ENCODE measurements around the gene ADAMTS17. TPM values are rescaled to one million over a fixed set of nuclear protein-coding genes. Genes with fewer than 3 reads are reported as not detected.

The ADAMTS17 gene
- total RNA-seq, 1 donor from 2014 or later = 0.83 TPM

DNA sequence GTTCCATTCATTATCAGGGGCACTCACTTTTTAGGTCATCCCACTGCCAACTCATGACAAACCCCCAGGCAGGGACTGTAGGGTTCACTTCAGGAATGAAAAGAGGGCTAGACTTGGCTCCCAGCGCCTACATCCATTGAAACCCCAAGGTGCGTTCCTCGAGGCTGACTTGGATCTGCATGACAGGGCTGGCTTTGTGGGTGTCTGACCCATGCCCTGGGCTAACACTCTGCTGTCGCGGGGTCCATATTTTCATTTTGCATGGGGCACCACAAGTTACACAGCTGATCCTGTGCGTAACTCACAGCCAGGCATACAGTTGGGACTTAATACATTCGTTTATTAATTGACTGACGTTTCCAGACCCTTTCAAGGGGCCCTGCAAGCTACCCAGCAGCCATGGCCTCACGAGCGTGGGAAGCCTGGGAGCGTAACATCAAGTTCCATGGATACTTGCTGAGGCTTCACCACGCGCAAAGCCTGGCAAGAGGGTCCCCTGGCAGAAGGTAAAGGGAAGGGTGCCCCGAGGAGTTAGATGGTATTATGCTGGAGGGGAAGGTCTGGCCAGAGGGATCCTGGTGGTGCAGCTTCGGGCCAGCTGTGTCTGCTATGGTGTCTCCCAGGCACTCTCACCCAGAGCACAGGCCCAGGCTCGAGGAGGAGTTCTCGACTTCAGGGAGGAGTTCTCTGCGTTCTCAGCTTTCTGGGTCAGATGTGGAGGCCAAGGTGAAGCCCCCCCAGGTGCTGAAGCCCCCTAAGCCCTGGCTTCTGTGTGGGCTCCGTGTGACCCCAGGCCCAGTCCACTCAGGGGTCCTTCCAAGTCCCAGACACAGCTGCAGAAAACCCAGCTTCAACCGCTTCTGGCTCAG is 85.4 kb downstream of the ADAMTS17 start:
- Mint-ChIP-seq H3K4me3 (no peak overlapping the region), H3K27ac (no peak overlapping the region), H3K4me1 (ENCODE audit: low read depth) (no peaks in the 10 kb centered on the region), H3K27me3 (ENCODE audit: insufficient read depth) (no peaks in the 10 kb centered on the region), H3K36me3 (ENCODE audit: low read depth) (peaks cover 1% of the 10 kb centered on the region), H3K9me3 (peaks cover 9% of the 10 kb centered on the region)
- no peak for DNase-seq (ENCODE audit: low spot score)
- intact Hi-C loops (cut with micrococcal nuclease) = no loop called here

DNA sequence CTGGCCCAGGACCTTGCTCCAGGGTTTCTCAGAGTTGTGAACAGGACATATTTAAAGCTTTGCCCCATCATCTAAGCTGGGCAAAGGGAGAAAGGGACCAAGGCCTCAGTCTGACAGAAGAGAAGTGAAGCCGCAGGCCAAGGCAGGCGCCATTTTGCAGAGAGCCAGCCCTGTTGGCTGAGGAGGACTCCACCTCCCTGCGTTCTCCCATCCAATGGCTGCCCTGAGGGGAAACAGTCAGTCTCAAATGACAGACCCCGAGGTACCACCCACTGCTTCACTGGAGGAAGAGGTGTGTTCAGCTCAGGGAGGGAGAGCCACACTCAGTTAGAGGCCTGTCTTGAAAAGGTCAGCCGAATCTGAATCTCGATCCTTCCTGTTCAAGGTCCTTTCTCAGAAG is 86.1 kb downstream of the ADAMTS17 start:
- H3K27ac Mint-ChIP-seq = no peak overlapping the region
- no peaks in the 10 kb centered on the region for H3K27me3 Mint-ChIP-seq (ENCODE audit: insufficient read depth)
- DNase-seq (ENCODE audit: low spot score) = no peak
- no peak overlapping the region for H3K4me3 Mint-ChIP-seq
- peaks cover 9% of the 10 kb centered on the region for H3K9me3 Mint-ChIP-seq
- H3K4me1 Mint-ChIP-seq (ENCODE audit: low read depth) = no peaks in the 10 kb centered on the region
- intact Hi-C loops (cut with micrococcal nuclease) = no loop called here
- peaks cover 1% of the 10 kb centered on the region for H3K36me3 Mint-ChIP-seq (ENCODE audit: low read depth)

DNA sequence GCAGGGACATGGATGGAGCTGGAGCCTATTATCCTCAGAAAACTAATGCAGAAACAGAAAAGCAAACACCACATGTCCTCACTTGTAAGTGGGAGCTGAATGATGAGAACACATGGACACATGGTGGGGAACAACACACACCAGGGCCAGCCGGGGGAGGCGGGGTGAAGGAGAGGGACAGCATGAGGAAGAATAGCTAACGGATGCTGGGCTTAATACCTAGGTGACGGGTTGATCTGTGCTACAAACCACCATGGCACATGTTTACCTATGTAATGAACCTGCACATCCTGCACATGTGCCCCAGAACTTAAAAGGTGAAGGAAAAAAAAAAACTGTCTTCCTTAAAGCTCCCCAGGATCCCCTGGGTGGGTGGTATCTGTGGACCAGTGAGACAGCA is 87.1 kb downstream of the ADAMTS17 start:
- peaks cover 1% of the 10 kb centered on the region for H3K36me3 Mint-ChIP-seq (ENCODE audit: low read depth)
- intact Hi-C loops (cut with micrococcal nuclease) = no loop called here
- H3K4me3 Mint-ChIP-seq = no peak overlapping the region
- no peaks in the 10 kb centered on the region for H3K4me1 Mint-ChIP-seq (ENCODE audit: low read depth)
- no peaks in the 10 kb centered on the region for H3K27me3 Mint-ChIP-seq (ENCODE audit: insufficient read depth)
- DNase-seq (ENCODE audit: low spot score) = no peak
- peaks cover 9% of the 10 kb centered on the region for H3K9me3 Mint-ChIP-seq
- no peak overlapping the region for H3K27ac Mint-ChIP-seq

DNA sequence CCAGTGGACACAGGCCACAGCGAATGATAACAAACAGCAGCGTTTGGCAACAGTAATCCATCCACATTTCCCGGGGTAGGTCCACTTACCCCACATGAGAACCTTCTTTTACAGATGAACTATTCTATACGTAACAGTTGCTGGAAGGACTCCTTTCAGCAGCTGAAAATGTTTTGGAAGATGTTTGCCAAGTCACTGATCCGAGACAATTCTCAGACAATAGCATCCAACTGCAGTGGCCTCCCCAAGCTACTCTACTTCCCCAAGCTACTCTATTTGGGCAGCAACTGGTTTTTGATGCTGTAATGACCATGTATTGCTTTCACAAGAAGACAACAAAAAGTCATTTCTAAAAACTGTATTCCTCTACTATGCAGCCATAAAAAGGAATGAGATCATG is 87.5 kb downstream of the ADAMTS17 start:
- Mint-ChIP-seq H3K4me1 (ENCODE audit: low read depth) (no peaks in the 10 kb centered on the region), H3K36me3 (ENCODE audit: low read depth) (peaks cover 1% of the 10 kb centered on the region), H3K27ac (no peak overlapping the region), H3K4me3 (no peak overlapping the region), H3K9me3 (peaks cover 9% of the 10 kb centered on the region), H3K27me3 (ENCODE audit: insufficient read depth) (no peaks in the 10 kb centered on the region)
- intact Hi-C loops (cut with micrococcal nuclease) = no loop called here
- DNase-seq (ENCODE audit: low spot score) = no peak

DNA sequence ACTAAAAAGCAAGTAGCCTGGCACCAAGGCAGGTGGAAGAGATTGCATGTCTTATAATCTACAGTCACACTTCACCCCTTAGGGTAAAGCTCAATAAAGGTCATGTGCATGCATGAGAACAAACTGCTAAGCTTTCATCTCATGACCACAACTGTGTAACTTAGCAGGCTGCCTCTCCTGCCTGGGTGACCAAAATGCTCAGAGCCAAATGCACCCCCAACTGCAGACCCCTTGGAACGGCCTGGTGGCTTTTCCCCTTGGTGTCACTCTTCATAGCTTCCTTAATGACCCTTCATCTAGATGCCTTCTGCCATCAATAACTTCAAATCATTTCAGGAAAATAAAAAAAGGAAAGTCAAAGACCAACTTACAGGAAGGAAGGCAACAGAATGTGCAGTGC is 88.1 kb downstream of the ADAMTS17 start:
- H3K36me3 Mint-ChIP-seq (ENCODE audit: low read depth) = peaks cover 1% of the 10 kb centered on the region
- DNase-seq (ENCODE audit: low spot score) = no peak
- H3K27me3 Mint-ChIP-seq (ENCODE audit: insufficient read depth) = no peaks in the 10 kb centered on the region
- H3K9me3 Mint-ChIP-seq = peaks cover 9% of the 10 kb centered on the region
- H3K27ac Mint-ChIP-seq = no peak overlapping the region
- H3K4me1 Mint-ChIP-seq (ENCODE audit: low read depth) = no peaks in the 10 kb centered on the region
- H3K4me3 Mint-ChIP-seq = no peak overlapping the region
- intact Hi-C loops (cut with micrococcal nuclease) = no loop called here

DNA sequence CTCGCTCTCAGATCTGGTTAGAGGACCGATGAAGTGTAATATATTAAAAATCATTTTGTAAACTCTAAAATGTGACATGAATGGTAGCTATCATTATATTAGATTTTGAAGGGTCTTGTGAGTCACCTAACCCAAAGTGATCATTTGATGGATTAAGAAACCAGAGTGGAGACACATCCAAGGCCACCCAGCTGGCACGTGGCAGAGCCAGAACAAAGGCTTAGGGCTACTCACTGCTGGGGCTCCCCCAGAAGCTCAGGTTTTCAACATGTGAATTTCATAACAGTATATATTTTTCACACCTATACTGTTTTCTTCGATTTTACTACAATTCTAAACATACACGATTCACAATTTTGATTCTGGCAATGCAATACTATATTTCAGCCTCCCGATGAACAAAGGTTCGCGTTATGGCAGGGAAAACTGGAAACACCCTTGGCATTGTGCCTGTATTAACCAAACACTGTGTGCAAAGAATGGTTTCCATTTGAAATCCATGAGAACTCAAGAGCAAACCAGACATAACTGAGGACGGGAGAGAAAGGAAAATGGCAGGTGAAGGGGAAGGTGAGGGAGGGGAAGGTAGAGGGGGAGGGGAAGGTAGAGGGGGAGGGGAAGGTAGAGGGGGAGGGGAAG is 88.9 kb downstream of the ADAMTS17 start:
- intact Hi-C loops (cut with micrococcal nuclease) = no loop called here

DNA sequence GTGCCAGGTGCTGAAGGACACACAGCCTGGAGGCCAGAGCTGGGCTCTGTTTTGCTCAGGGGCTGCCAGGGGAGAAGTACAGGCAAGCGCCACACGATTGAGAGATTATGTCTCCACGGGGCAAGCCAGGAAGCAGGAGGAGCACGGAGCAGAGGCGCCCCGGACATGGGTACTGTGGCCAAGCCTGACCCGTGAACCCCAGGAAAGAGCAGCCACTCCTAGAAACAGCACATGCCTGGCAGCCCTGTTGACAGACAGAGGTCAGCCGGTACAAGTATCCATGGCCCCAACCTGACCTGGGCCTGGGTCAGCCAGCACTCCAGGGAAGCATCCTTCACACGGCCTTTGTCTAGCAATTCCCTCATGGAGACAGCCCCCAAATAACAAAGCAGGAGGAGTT is 89.4 kb downstream of the ADAMTS17 start:
- DNase-seq (ENCODE audit: low spot score) = no peak
- intact Hi-C loops (cut with micrococcal nuclease) = no loop called here
- Mint-ChIP-seq H3K27ac (no peak overlapping the region), H3K27me3 (ENCODE audit: insufficient read depth) (no peaks in the 10 kb centered on the region), H3K4me3 (no peak overlapping the region), H3K36me3 (ENCODE audit: low read depth) (no peaks in the 10 kb centered on the region), H3K9me3 (no peaks in the 10 kb centered on the region), H3K4me1 (ENCODE audit: low read depth) (no peaks in the 10 kb centered on the region)

More for the DNA sequence above, 88.9 kb downstream of the ADAMTS17 start:
- Mint-ChIP-seq H3K4me3 (no peak overlapping the region), H3K27me3 (ENCODE audit: insufficient read depth) (no peaks in the 10 kb centered on the region), H3K4me1 (ENCODE audit: low read depth) (no peaks in the 10 kb centered on the region), H3K36me3 (ENCODE audit: low read depth) (peaks cover 1% of the 10 kb centered on the region), H3K9me3 (peaks cover 3% of the 10 kb centered on the region), H3K27ac (no peak overlapping the region)
- no peak for DNase-seq (ENCODE audit: low spot score)

DNA sequence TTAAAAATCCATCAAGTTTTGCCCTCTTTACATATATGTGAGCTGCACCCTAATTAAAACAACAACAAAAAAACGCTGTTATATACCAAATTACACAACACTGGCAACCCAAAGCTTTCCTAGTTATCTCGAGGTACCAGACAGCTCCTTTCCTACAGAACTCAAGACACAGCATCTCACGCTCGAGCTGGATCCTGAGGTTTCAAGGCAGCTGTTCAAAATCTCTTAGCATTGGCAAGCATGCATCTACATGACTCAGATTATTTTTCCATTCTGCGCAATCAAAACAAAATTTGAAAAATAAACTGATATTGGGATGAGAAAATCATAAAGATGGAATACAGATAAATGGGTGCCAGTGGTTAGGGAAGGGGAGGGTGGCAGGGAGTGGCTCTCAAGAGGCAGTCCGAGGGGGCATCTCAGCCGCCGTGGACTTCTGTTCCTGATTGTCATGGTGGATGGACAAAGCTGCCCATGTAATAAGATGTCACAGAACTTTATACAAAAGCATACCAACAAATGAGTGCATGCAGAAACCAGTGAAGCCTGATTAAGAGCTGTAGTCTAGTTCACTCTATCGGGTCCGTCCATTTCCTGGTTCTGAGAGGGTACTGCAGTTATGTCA is 91.5 kb downstream of the ADAMTS17 start:
- no peaks in the 10 kb centered on the region for H3K4me1 Mint-ChIP-seq (ENCODE audit: low read depth)
- no peaks in the 10 kb centered on the region for H3K9me3 Mint-ChIP-seq
- H3K36me3 Mint-ChIP-seq (ENCODE audit: low read depth) = no peaks in the 10 kb centered on the region
- H3K4me3 Mint-ChIP-seq = no peak overlapping the region
- no peak overlapping the region for H3K27ac Mint-ChIP-seq
- no peak for DNase-seq (ENCODE audit: low spot score)
- intact Hi-C loops (cut with micrococcal nuclease) = no loop called here
- H3K27me3 Mint-ChIP-seq (ENCODE audit: insufficient read depth) = no peaks in the 10 kb centered on the region

DNA sequence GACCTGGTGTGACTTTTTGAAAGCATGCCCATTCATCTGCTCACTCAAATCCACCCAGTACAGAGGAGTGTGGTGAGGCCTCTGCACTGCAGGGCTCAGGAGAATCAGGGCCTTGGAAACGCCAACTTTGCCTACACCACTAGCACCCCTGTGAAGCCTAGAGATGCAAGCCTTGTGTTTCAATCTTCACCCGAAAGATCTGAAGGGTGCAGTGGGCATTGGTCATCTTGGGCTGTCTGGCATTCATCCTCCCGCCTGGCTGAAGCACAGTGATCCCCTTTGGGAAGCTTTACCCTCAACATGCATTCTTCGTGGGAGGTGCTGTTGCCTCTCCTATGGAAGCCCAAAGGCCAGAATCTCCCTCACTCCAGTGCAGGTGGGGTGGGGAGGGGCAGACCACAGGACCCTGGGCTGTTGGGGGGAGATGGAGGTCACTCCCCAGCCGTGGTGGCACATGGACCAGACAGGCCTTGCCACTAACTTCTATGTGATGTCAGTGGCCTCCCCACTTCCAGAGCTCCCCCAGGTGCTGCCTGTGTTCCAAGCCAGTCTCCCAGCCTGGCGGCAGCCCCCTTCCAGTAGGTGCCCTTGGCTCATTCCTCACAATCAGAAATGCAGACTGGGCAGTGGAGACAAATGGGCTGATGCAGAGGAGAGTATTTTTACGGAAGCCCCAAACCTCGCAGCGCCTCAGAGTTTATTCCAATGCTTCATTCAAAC is 92.5 kb downstream of the ADAMTS17 start:
- H3K4me1 Mint-ChIP-seq (ENCODE audit: low read depth) = no peaks in the 10 kb centered on the region
- no peak overlapping the region for H3K27ac Mint-ChIP-seq
- no peak overlapping the region for H3K4me3 Mint-ChIP-seq
- H3K36me3 Mint-ChIP-seq (ENCODE audit: low read depth) = no peaks in the 10 kb centered on the region
- no peak for DNase-seq (ENCODE audit: low spot score)
- no peaks in the 10 kb centered on the region for H3K9me3 Mint-ChIP-seq
- intact Hi-C loops (cut with micrococcal nuclease) = no loop called here
- no peaks in the 10 kb centered on the region for H3K27me3 Mint-ChIP-seq (ENCODE audit: insufficient read depth)

DNA sequence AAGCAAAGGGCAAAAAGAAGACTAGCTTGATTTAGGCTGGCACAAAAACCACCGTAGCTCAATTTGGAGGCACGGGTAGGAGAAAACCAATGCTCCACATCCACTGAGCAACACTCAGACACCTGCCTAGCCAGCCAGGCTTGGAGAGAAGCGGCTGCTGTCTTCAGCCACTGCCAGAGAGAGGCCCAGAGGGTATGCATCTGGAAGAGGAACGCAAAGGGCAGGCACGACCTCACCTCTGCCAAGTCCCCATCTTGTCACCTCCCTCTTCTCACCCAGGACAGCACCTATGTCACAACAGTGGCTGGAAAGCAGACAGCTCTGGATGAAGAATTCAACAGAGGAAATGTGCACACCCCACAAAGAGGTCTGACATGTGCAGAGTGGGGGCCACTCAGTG is 93.5 kb downstream of the ADAMTS17 start:
- no peaks in the 10 kb centered on the region for H3K9me3 Mint-ChIP-seq
- DNase-seq (ENCODE audit: low spot score) = no peak
- no peaks in the 10 kb centered on the region for H3K36me3 Mint-ChIP-seq (ENCODE audit: low read depth)
- H3K27me3 Mint-ChIP-seq (ENCODE audit: insufficient read depth) = no peaks in the 10 kb centered on the region
- no peak overlapping the region for H3K27ac Mint-ChIP-seq
- H3K4me3 Mint-ChIP-seq = no peak overlapping the region
- H3K4me1 Mint-ChIP-seq (ENCODE audit: low read depth) = no peaks in the 10 kb centered on the region
- intact Hi-C loops (cut with micrococcal nuclease) = no loop called here

DNA sequence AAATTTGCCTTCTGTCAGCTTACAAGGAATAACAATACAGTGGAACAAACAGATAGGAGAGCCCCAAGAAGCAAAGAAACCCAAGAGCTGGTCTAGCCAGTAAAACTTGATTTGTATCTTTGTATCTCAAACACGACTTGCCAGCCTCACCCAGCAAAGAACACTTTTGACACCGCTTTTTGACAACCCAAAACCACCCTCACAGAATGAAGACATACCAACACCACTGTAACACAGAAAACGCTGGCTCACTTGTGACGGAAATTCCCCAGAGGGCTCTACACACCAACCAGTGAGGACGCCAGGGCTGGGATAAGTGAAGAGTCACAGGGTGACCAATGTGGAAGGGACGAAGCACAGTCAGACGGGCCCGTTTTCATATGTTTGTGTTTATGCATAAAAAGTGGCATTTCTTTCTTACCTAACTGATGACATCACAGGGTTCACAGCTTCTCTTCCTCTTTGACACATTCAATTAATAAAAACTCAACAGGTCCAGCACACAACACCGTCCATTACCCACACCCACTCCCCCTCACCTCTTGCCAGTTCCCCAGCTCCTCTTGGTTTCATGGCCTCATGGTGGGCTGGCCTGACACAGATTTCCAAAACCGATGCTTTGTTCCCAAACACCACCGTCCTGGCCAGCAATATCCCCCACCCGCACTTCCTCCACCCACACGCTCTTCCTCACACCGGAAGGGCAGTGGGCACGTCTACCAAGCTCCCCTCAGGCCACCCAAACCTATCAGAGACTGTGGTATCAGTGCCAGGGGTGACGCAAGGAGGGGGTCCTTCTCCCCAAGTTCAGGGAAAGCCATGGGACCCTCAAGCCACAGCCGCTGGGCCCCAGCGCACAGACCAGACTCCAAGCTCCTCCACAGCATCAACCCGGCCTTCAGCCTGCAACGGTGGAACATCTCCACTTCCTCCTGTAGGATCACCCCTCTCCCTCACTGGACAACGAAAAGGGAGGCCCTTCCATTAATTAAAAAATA is 94.2 kb downstream of the ADAMTS17 start:
- Mint-ChIP-seq H3K9me3 (no peaks in the 10 kb centered on the region), H3K36me3 (ENCODE audit: low read depth) (no peaks in the 10 kb centered on the region), H3K4me3 (no peak overlapping the region), H3K27ac (no peak overlapping the region), H3K27me3 (ENCODE audit: insufficient read depth) (no peaks in the 10 kb centered on the region), H3K4me1 (ENCODE audit: low read depth) (no peaks in the 10 kb centered on the region)
- DNase-seq (ENCODE audit: low spot score) = no peak
- intact Hi-C loops (cut with micrococcal nuclease) = no loop called here

DNA sequence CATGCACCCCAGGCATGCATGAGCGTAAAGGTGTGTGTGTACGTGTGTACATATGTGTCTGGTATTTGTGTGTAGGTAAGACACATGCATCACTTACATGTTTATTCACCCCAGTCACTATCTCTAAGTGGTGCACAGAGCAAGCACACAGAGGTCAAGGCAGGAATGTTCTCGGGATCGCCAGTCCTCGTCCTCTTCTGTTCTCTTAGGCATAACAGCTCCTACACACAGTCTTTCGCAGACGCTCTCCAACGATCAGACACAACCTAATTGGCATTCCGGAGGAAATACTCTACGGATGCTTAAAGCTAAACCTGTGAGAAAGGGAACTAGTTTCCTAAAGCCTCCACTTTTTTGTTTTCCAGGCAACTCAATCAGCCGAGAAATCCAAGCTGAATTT is 95.9 kb downstream of the ADAMTS17 start:
- Mint-ChIP-seq H3K27ac (no peak overlapping the region), H3K4me3 (no peak overlapping the region), H3K27me3 (ENCODE audit: insufficient read depth) (no peaks in the 10 kb centered on the region), H3K36me3 (ENCODE audit: low read depth) (no peaks in the 10 kb centered on the region), H3K9me3 (no peaks in the 10 kb centered on the region), H3K4me1 (ENCODE audit: low read depth) (no peaks in the 10 kb centered on the region)
- DNase-seq (ENCODE audit: low spot score) = no peak
- intact Hi-C loops (cut with micrococcal nuclease) = no loop called here

Measured in activated T-helper 1 cell treated with anti-CD3 and anti-CD28 coated beads, Interleukin-12 subunit alpha, Interleukin-12 subunit beta, Interleukin-2, Interleukin-4 antibody, amounts not matched to agents 30 ng/mL and 10 ng/mL and 1 ng/mL, durations not matched to agents 14 hours and 24 hours and 36 hours (primary cell).